H9 (cell line): ENCODE results near the gene KCNMB3. TPM values are rescaled to one million over a fixed set of nuclear protein-coding genes. Genes with fewer than 3 reads are reported as not detected.
"Not testable (repeated sequence)": the region's sequence is repeated elsewhere in the genome, so short reads cannot be mapped to it uniquely, and the experiment has no call there.

Source experiments
- DNase-seq: peaks from one replicate; pipeline ENCODE4 v3.0.0-alpha.2; 2017
- H2AFZ ChIP-seq: one replicate; pipeline ENCODE4 v1.6.1; 2013; ENCODE audit warnings: mild to moderate bottlenecking, low read length, control low read depth, moderate library complexity
- H2AK5ac ChIP-seq: 2 replicates; pipeline ENCODE4 v1.6.1; 2013; ENCODE audit warnings: low read length, control low read depth, mixed read lengths; ENCODE audit not compliant: insufficient read length
- H2BK120ac ChIP-seq: one replicate; pipeline ENCODE4 v1.6.1; 2013; ENCODE audit warnings: low read depth, mild to moderate bottlenecking, low read length, control low read depth, inconsistent platforms; ENCODE audit not compliant: poor library complexity, severe bottlenecking
- H2BK12ac ChIP-seq: 2 replicates; pipeline ENCODE4 v1.6.1; 2013; ENCODE audit warnings: low read length, control low read depth, mixed read lengths, low read depth; ENCODE audit not compliant: insufficient read length
- H2BK15ac ChIP-seq: 2 replicates; pipeline ENCODE4 v1.6.1; 2013; ENCODE audit warnings: low read depth, low read length, control low read depth
- H2BK20ac ChIP-seq: one replicate; pipeline ENCODE4 v1.6.1; 2013; ENCODE audit warnings: low read depth, mild to moderate bottlenecking, low read length, control low read depth, inconsistent platforms; ENCODE audit not compliant: poor library complexity, severe bottlenecking
- H2BK5ac ChIP-seq: 2 replicates; pipeline ENCODE4 v1.6.1; 2013; ENCODE audit warnings: low read length, control low read depth, mixed read lengths; ENCODE audit not compliant: insufficient read length
- H3K14ac ChIP-seq: 2 replicates; pipeline ENCODE4 v1.6.1; 2013; ENCODE audit warnings: low read length, control low read depth; ENCODE audit not compliant: insufficient read depth
- H3K18ac ChIP-seq: 2 replicates; pipeline ENCODE4 v1.6.1; 2013; ENCODE audit warnings: low read depth, mild to moderate bottlenecking, mixed read lengths, low read length, control low read depth; ENCODE audit not compliant: insufficient read length
- H3K23ac ChIP-seq: 2 replicates; pipeline ENCODE4 v1.6.1; 2013; ENCODE audit warnings: low read length, control low read depth, mixed read lengths, low read depth; ENCODE audit not compliant: insufficient read length
- H3K23me2 ChIP-seq: 2 replicates; pipeline ENCODE4 v1.6.1; 2013; ENCODE audit warnings: low read depth, mild to moderate bottlenecking, mixed read lengths, low read length, control low read depth; ENCODE audit not compliant: insufficient read length, poor library complexity, severe bottlenecking
- H3K27ac ChIP-seq: 2 replicates; pipeline ENCODE4 v1.5.1; 2013; ENCODE audit warnings: low read length, control low read depth, mixed read lengths, low read depth; ENCODE audit not compliant: insufficient read length
- H3K27me3 ChIP-seq: 2 replicates; pipeline ENCODE4 v1.6.1; 2013; ENCODE audit warnings: low read length, control low read depth, inconsistent platforms; ENCODE audit not compliant: insufficient read depth
- H3K4ac ChIP-seq: 2 replicates; pipeline ENCODE4 v1.6.1; 2013; ENCODE audit warnings: low read depth, mild to moderate bottlenecking, control low read depth, inconsistent platforms, low read length, moderate library complexity
- H3K4me1 ChIP-seq: 2 replicates; pipeline ENCODE4 v1.6.1; 2013; ENCODE audit warnings: low read length, control low read depth, inconsistent platforms; ENCODE audit not compliant: insufficient read depth
- H3K4me2 ChIP-seq: 2 replicates; pipeline ENCODE4 v1.6.1; 2013; ENCODE audit warnings: low read length, control low read depth, mixed read lengths; ENCODE audit not compliant: insufficient read length, insufficient read depth
- H3K56ac ChIP-seq: 2 replicates; pipeline ENCODE4 v1.6.1; 2013; ENCODE audit warnings: low read depth, mild to moderate bottlenecking, mixed read lengths, low read length, control low read depth; ENCODE audit not compliant: insufficient read length
- H3K79me1 ChIP-seq: 2 replicates; pipeline ENCODE4 v1.6.1; 2013; ENCODE audit warnings: low read depth, mild to moderate bottlenecking, moderate library complexity, low read length, control low read depth, inconsistent platforms; ENCODE audit not compliant: insufficient read depth, poor library complexity, severe bottlenecking
- H3K79me2 ChIP-seq: 2 replicates; pipeline ENCODE4 v1.6.1; 2013; ENCODE audit warnings: low read length, control low read depth, inconsistent platforms; ENCODE audit not compliant: insufficient read depth
- H3K9ac ChIP-seq: 2 replicates; pipeline ENCODE4 v1.6.1; 2013; ENCODE audit warnings: low read length, control low read depth, mixed read lengths; ENCODE audit not compliant: insufficient read length; ENCODE audit errors: extremely low read depth
- H3K9me3 ChIP-seq: one replicate; pipeline ENCODE4 v1.6.1; 2013; ENCODE audit warnings: low read depth, low read length, inconsistent platforms; ENCODE audit not compliant: control insufficient read depth
- H3T11ph ChIP-seq: one replicate; pipeline ENCODE4 v1.6.1; 2013; ENCODE audit warnings: mild to moderate bottlenecking, low read length, control low read depth, inconsistent platforms
- H4K20me1 ChIP-seq: one replicate; pipeline ENCODE4 v1.6.1; 2013; ENCODE audit not compliant: control insufficient read depth, insufficient read length, insufficient read depth
- H4K5ac ChIP-seq: 2 replicates; pipeline ENCODE4 v1.6.1; 2013; ENCODE audit warnings: low read depth, mild to moderate bottlenecking, mixed read lengths, low read length, control low read depth; ENCODE audit not compliant: insufficient read length
- H4K8ac ChIP-seq: replicated peaks from 2 replicates; pipeline ENCODE4 v1.6.1; 2013; ENCODE audit warnings: low read length, control low read depth, mixed read lengths, low read depth; ENCODE audit not compliant: insufficient read length
- H4K91ac ChIP-seq: 2 replicates; pipeline ENCODE4 v1.6.1; 2013; ENCODE audit warnings: low read depth, mild to moderate bottlenecking, moderate library complexity, mixed read lengths, low read length, control low read depth; ENCODE audit not compliant: insufficient read length
- H3K27ac Mint-ChIP-seq, 3 experiments: 2 replicates in 2 of 3; 3 replicates in 1 of 3; pipeline ENCODE4 v1.8.0; 2020 to 2021; ENCODE audit warnings: mixed read lengths in 3 of 3, mild to moderate bottlenecking in 1 of 3, moderate library complexity in 1 of 3
- H3K27me3 Mint-ChIP-seq: 2 replicates; pipeline ENCODE4 v1.8.0; 2021; ENCODE audit warnings: low read depth, mild to moderate bottlenecking, moderate library complexity, mixed read lengths
- H3K36me3 Mint-ChIP-seq, 3 experiments: 2 replicates in 2 of 3; 3 replicates in 1 of 3; pipeline ENCODE4 v1.8.0; 2020 to 2021; ENCODE audit warnings: low read depth in 3 of 3, mixed read lengths in 3 of 3; ENCODE audit not compliant: insufficient read depth in 1 of 3
- H3K4me1 Mint-ChIP-seq, 2 experiments: 2 replicates each; pipeline ENCODE4 v1.8.0; 2020; ENCODE audit warnings: mixed read lengths in 2 of 2
- H3K4me3 Mint-ChIP-seq, 2 experiments: 2 replicates in 1 of 2; 3 replicates in 1 of 2; pipeline ENCODE4 v1.8.0; 2020 to 2021; ENCODE audit warnings: mild to moderate bottlenecking in 2 of 2, mixed read lengths in 2 of 2, moderate library complexity in 1 of 2
- H3K9me3 Mint-ChIP-seq, 2 experiments: 2 replicates in 1 of 2; 3 replicates in 1 of 2; pipeline ENCODE4 v1.8.0; 2020; ENCODE audit warnings: mild to moderate bottlenecking in 2 of 2, mixed read lengths in 2 of 2, moderate library complexity in 1 of 2
- WGBS: extraction: QIAGEN DNeasy Blood & Tissue Kit; methylation state at CpG from one replicate; pipeline ENCODE4 v1.1.7; 2013; ENCODE audit warnings: missing lambda C conversion rate, low lambda C conversion rate, mixed read lengths; ENCODE audit not compliant: insufficient read length; ENCODE audit errors: extremely low coverage; 5-methylcytosine and 5-hydroxymethylcytosine counted together
- total RNA-seq: library from RNA; stranded (reverse); gene quantifications from 2 replicates; pipeline ENCODE4 v1.2.1, GENCODE V29; 2021

KCNMB3 gene
- total RNA-seq, 1 experiment from 2014 or later: 1.6 TPM

- H2BK12ac ChIP-seq, H2BK15ac ChIP-seq, H3K4me2 ChIP-seq, H3K23ac ChIP-seq, H3T11ph ChIP-seq, H3K4ac ChIP-seq, DNase-seq, H3K4me1 Mint-ChIP-seq, H3K14ac ChIP-seq, H3K79me2 ChIP-seq, H2BK20ac ChIP-seq, H3K79me1 ChIP-seq, H3K9me3 Mint-ChIP-seq, H3K36me3 Mint-ChIP-seq, H2BK5ac ChIP-seq, H3K18ac ChIP-seq, H4K8ac ChIP-seq, H3K27me3 Mint-ChIP-seq, H3K23me2 ChIP-seq, H2AK5ac ChIP-seq, H2AFZ ChIP-seq, H4K20me1 ChIP-seq, H2BK120ac ChIP-seq, H3K9me3 ChIP-seq, H3K27ac Mint-ChIP-seq, H3K27me3 ChIP-seq, H3K4me3 Mint-ChIP-seq, H3K56ac ChIP-seq, H4K91ac ChIP-seq, H3K4me1 ChIP-seq, H3K9ac ChIP-seq, H4K5ac ChIP-seq, H3K27ac ChIP-seq: not testable (repeated sequence)
- no CpG with 5 or more reads among the region's 1 CpG for WGBS
These were observed 35.4 kb downstream of the KCNMB3 start for GRCh38 chr3:179215550-179215949.
